Mesendoderm (in vitro differentiated cells): ENCODE data around the gene CNNM2.
"Not testable (repeated sequence)": the region's sequence is repeated elsewhere in the genome, so short reads cannot be mapped to it uniquely, and the experiment has no call there.

Experiments used
- DNase-seq: peaks from one replicate; pipeline ENCODE4 v3.0.0; 2013
- H2AK5ac ChIP-seq: 2 replicates; pipeline ENCODE4 v1.6.1; 2013; ENCODE audit warnings: low read length, inconsistent platforms
- H2BK120ac ChIP-seq: 2 replicates; pipeline ENCODE4 v1.6.1; 2013; ENCODE audit warnings: low read depth, mild to moderate bottlenecking, low read length, moderate library complexity, mixed read lengths
- H2BK15ac ChIP-seq: replicated peaks from 2 replicates; pipeline ENCODE4 v1.6.1; 2013; ENCODE audit warnings: low read depth, mild to moderate bottlenecking, moderate library complexity
- H2BK5ac ChIP-seq: 2 replicates; pipeline ENCODE4 v1.6.1; 2013; ENCODE audit warnings: low read length, inconsistent platforms
- H3K18ac ChIP-seq: 2 replicates; pipeline ENCODE4 v1.6.1; 2013; ENCODE audit warnings: mild to moderate bottlenecking, low read length, mixed read lengths
- H3K23ac ChIP-seq: one replicate; pipeline ENCODE4 v1.6.1; 2013; ENCODE audit warnings: low read length
- H3K27ac ChIP-seq: 2 replicates; pipeline ENCODE4 v1.5.1; 2013; ENCODE audit warnings: low read depth, mild to moderate bottlenecking, inconsistent platforms, low read length, moderate library complexity
- H3K27me3 ChIP-seq: 2 replicates; pipeline ENCODE4 v1.6.1; 2013; ENCODE audit warnings: low read length, control low read depth, mild to moderate bottlenecking, inconsistent platforms; ENCODE audit not compliant: insufficient read depth, poor library complexity
- H3K36me3 ChIP-seq: 2 replicates; pipeline ENCODE4 v1.6.1; 2013; ENCODE audit warnings: low read length, inconsistent platforms; ENCODE audit not compliant: control insufficient read depth, insufficient read depth
- H3K4ac ChIP-seq: one replicate; pipeline ENCODE4 v1.6.1; 2013; ENCODE audit warnings: low read depth, mild to moderate bottlenecking, low read length, moderate library complexity
- H3K4me1 ChIP-seq: 2 replicates; pipeline ENCODE4 v1.6.1; 2013; ENCODE audit warnings: low read depth, low read length, inconsistent platforms; ENCODE audit not compliant: control insufficient read depth
- H3K4me2 ChIP-seq: 2 replicates; pipeline ENCODE4 v1.6.1; 2013; ENCODE audit warnings: low read length
- H3K4me3 ChIP-seq: 2 replicates; pipeline ENCODE4 v1.5.1; 2013; ENCODE audit warnings: mild to moderate bottlenecking, low read length
- H3K56ac ChIP-seq: one replicate; pipeline ENCODE4 v1.6.1; 2013; ENCODE audit warnings: low read length
- H3K79me1 ChIP-seq: 2 replicates; pipeline ENCODE4 v1.6.1; 2013; ENCODE audit warnings: low read length, inconsistent platforms
- H3K79me2 ChIP-seq: 2 replicates; pipeline ENCODE4 v1.6.1; 2013; ENCODE audit warnings: mild to moderate bottlenecking, low read length; ENCODE audit not compliant: control insufficient read depth, insufficient read depth
- H3K9ac ChIP-seq: 2 replicates; pipeline ENCODE4 v1.6.1; 2013; ENCODE audit warnings: low read length, inconsistent platforms
- H4K5ac ChIP-seq: one replicate; pipeline ENCODE4 v1.6.1; 2013; ENCODE audit warnings: low read length
- H4K8ac ChIP-seq: one replicate; pipeline ENCODE4 v1.6.1; 2013; ENCODE audit warnings: low read depth, mild to moderate bottlenecking, control low read depth, low read length, moderate library complexity
- WGBS: extraction: QIAGEN DNeasy Blood & Tissue Kit; methylation state at CpG from one replicate; pipeline ENCODE4 v1.1.7; 2013; ENCODE audit warnings: low lambda C conversion rate, missing lambda C conversion rate; ENCODE audit not compliant: insufficient coverage; ENCODE audit errors: extremely low coverage; 5-methylcytosine and 5-hydroxymethylcytosine counted together

Gene CNNM2

DNA sequence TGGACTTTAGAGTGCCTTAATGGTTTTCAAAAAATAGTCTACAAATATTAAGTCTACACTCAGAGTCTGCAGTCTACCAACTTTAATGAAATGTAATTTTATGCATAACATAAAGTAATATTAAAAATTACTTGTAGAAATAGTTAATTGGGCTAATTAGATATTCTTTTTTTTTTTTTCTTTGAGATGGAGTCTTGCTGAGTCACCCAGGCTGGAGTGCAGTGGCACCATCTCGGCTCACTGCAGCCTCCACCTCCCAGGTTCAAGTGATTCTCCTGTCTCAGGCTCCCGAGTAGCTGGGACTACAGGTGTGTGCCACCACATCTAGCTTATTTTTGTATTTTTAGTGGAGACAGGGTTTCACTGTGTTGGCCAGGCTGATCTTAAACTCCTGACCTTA is 46.0 kb downstream of the CNNM2 start:
- H3K79me2 ChIP-seq, H3K4me3 ChIP-seq, H3K27me3 ChIP-seq, H3K4me1 ChIP-seq, H3K79me1 ChIP-seq, H3K18ac ChIP-seq, H3K36me3 ChIP-seq, H3K4me2 ChIP-seq, H2AK5ac ChIP-seq, H3K56ac ChIP-seq, DNase-seq, H4K5ac ChIP-seq, H4K8ac ChIP-seq, H2BK15ac ChIP-seq, H3K23ac ChIP-seq, H3K4ac ChIP-seq, H3K27ac ChIP-seq, H2BK120ac ChIP-seq, H3K9ac ChIP-seq, H2BK5ac ChIP-seq: not testable (repeated sequence)
- whole genome bisulfite sequencing = no CpG with 5 or more reads among the region's 2 CpGs

DNA sequence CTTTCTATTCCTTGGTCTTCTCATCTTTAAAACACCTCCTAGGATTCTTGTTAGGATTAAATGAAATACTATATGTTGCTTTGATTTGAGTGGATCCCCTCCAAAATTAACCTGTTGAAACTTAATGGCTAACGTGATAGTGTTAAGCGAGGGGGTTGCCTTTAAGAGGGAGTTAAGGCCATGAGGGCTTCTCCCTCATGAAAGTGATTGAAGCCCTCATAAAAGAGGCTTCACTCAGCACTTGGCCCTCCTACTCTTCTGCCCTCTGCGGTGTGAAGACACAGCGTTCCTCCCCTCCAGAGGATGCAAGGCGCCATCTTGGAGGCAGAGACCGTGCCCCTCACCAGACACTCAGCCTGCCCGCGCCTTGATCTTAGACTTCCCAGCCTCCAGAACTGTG is 46.6 kb downstream of the CNNM2 start:
- H3K4me2 ChIP-seq = no peak overlapping the region
- no peaks in the 10 kb centered on the region for H3K79me2 ChIP-seq
- no peak overlapping the region for H4K5ac ChIP-seq
- H3K27ac ChIP-seq = no peak overlapping the region
- H2BK15ac ChIP-seq = no peak overlapping the region
- H2BK5ac ChIP-seq = no peak overlapping the region
- no peak overlapping the region for H2AK5ac ChIP-seq
- no peak overlapping the region for H3K9ac ChIP-seq
- no peaks in the 10 kb centered on the region for H3K79me1 ChIP-seq
- DNase-seq = no peak
- H3K4ac ChIP-seq = no peak overlapping the region
- H3K4me1 ChIP-seq = no peaks in the 10 kb centered on the region
- no peak overlapping the region for H2BK120ac ChIP-seq
- H3K56ac ChIP-seq = no peak overlapping the region
- H3K23ac ChIP-seq = no peak overlapping the region
- no peaks in the 10 kb centered on the region for H3K27me3 ChIP-seq
- WGBS = no CpG with 5 or more reads among the region's 8 CpGs
- no peak overlapping the region for H3K18ac ChIP-seq
- no peak overlapping the region for H3K4me3 ChIP-seq
- no peak overlapping the region for H4K8ac ChIP-seq
- H3K36me3 ChIP-seq = no peaks in the 10 kb centered on the region

DNA sequence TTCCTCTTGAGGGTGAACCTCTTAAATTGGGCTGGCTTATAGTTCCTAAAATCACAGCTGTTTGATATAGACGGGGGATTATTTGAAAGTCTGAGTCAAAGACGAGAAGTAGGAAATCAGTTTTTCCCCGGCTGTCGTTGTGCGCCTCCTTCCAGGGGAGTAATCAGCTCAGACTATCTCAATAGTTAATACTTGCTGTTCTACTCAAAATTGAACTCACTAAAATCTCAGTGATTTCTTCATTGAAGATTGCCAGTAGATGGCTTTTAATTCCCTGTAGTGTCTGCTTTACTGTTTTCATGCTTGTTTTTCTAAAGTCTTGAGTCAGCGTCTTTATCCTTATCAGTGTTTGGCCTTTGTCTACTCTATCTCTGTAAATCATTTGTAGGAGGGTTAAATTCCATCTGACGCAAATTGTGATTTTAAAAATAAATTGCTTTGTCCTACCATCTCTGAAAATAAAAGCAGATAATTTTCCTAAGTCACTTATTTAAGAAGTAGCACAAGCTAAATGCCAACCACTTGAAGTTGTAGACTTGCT is 47.3 kb downstream of the CNNM2 start:
- no peak overlapping the region for H4K5ac ChIP-seq
- no peaks in the 10 kb centered on the region for H3K79me1 ChIP-seq
- no peak overlapping the region for H3K4ac ChIP-seq
- H3K4me3 ChIP-seq = no peak overlapping the region
- no peak overlapping the region for H2BK5ac ChIP-seq
- H2AK5ac ChIP-seq = no peak overlapping the region
- no peak overlapping the region for H2BK15ac ChIP-seq
- H3K4me2 ChIP-seq = no peak overlapping the region
- H3K9ac ChIP-seq = no peak overlapping the region
- peak; percentile 16 for DNase-seq
- no peaks in the 10 kb centered on the region for H3K36me3 ChIP-seq
- H4K8ac ChIP-seq = no peak overlapping the region
- H3K79me2 ChIP-seq = no peaks in the 10 kb centered on the region
- no peak overlapping the region for H3K56ac ChIP-seq
- H2BK120ac ChIP-seq = no peak overlapping the region
- no peak overlapping the region for H3K23ac ChIP-seq
- no peaks in the 10 kb centered on the region for H3K4me1 ChIP-seq
- H3K27ac ChIP-seq = no peak overlapping the region
- H3K27me3 ChIP-seq = no peaks in the 10 kb centered on the region
- WGBS = no CpG with 5 or more reads among the region's 7 CpGs
- no peak overlapping the region for H3K18ac ChIP-seq

DNA sequence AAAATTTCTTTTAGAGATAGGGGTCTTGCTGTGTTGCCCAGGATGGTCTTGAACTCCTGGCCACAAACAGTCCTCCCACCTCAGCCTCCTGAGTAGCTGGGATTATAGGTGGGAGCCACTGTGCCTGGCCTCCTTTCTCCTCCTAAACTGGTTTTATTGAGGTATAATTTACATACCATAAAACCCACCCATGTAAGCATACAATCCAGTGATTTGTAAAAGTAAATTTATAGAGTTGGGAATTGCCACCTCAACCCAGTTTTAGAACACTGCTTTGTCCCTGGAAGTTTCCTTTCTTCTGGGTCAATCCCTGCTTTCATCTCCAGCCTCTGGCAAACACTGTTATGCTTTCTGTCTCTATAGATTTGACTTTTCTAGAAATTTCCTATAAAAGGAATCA is 49.0 kb downstream of the CNNM2 start:
- Histone ChIP-seq H3K4me1 (no peaks in the 10 kb centered on the region), H4K5ac (no peak overlapping the region), H3K4me2 (no peak overlapping the region), H3K4me3 (no peak overlapping the region), H2BK120ac (no peak overlapping the region), H2BK15ac (no peak overlapping the region), H3K36me3 (no peaks in the 10 kb centered on the region), H3K4ac (no peak overlapping the region), H2BK5ac (no peak overlapping the region), H3K79me2 (no peaks in the 10 kb centered on the region), H3K27ac (no peak overlapping the region), H3K23ac (no peak overlapping the region), H3K9ac (no peak overlapping the region), H3K18ac (no peak overlapping the region), H3K27me3 (no peaks in the 10 kb centered on the region), H2AK5ac (no peak overlapping the region), H3K79me1 (no peaks in the 10 kb centered on the region), H4K8ac (no peak overlapping the region), H3K56ac (no peak overlapping the region)
- no peak for DNase-seq

DNA sequence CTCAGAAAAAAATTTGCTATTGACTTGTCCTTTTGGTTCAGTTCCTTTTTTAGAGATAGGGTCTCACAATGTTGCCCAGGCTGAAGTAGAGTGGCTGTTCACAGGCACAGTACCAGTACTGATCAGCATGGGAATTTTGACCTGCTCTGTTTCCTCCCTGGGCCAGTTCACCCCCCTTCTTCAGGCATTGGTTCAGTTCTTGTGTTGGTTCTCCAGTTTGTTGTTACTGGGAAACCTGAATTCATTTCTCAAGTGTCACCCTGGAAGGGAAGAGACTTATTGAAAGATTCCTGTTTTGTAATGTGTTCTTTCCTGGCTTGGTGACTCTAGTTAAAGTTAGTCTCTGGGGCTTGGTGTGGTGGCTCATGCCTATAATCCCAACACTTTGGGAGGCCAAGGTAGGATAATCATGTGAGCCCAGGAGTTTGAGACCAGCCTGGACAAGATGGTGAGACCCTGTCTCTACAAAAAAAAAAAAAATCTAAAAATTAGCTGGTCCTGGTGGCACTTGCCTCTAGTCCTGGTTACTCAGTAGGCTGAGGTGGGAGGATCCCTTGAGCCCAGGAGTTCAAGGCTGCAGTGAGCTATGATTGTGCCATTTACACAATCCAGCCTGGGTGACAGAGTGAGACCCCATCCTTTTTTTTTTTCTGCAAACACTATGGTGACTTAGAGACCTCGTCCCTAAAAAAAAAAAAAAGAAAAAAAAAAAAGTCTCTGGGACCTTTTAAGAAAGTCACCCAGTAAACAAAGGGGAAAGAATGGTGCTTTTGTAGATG is 52.7 kb downstream of the CNNM2 start:
- Histone ChIP-seq H3K79me1 (no peaks in the 10 kb centered on the region), H2BK15ac (no peak overlapping the region), H3K23ac (no peak overlapping the region), H3K4me1 (no peaks in the 10 kb centered on the region), H2AK5ac (no peak overlapping the region), H3K4me2 (no peak overlapping the region), H3K79me2 (no peaks in the 10 kb centered on the region), H4K8ac (no peak overlapping the region), H3K56ac (no peak overlapping the region), H3K9ac (no peak overlapping the region), H3K36me3 (no peaks in the 10 kb centered on the region), H3K27me3 (no peaks in the 10 kb centered on the region), H2BK120ac (no peak overlapping the region), H3K4me3 (no peak overlapping the region), H3K18ac (no peak overlapping the region), H4K5ac (no peak overlapping the region), H3K27ac (no peak overlapping the region), H2BK5ac (no peak overlapping the region), H3K4ac (no peak overlapping the region)
- no CpG with 5 or more reads among the region's 1 CpG for WGBS
- DNase-seq = no peak
